IMR-90 (cell line): ENCODE measurements around the gene ADIG. TPM values are rescaled to one million over a fixed set of nuclear protein-coding genes. Genes with fewer than 3 reads are reported as not detected.

Experiments
- ATAC-seq: fragments of 200-7000 bp; cut with Tn5 transposase; 2 replicates; pipeline ENCODE4 v1.9.1; 2020; ENCODE audit warnings: low read depth, mild to moderate bottlenecking, moderate library complexity
- BruUV-seq: library from RNA; stranded (reverse); fragments of 400-500 nt; replicated peaks from 2 replicates; lab custom pipeline; 2021; lab: Mats Ljungman, UMichigan
- CTCF ChIA-PET: fragments of 300-600 bp; formaldehyde crosslinking; extraction: SDS; loops from one replicate; lab custom pipeline; 2021; ENCODE audit warnings: antibody characterized with exemption; lab: Yijun Ruan, JAX
- POLR2A ChIA-PET: fragments of 300-600 bp; sonication (Branson Sonifier 250); formaldehyde crosslinking; loops from one replicate; lab custom pipeline; 2022; ENCODE audit warnings: antibody characterized with exemption; ENCODE audit not compliant: unreplicated experiment; lab: Charles Lee
- DNase-seq: peaks from one replicate; pipeline ENCODE4 v3.0.0; 2013
- H2AFZ ChIP-seq: replicated peaks from 2 replicates; pipeline ENCODE3; 2013; ENCODE audit warnings: low read length, mild to moderate bottlenecking; ENCODE audit not compliant: poor library complexity
- H2AK5ac ChIP-seq: 2 replicates; pipeline ENCODE4 v1.6.1; 2013; ENCODE audit warnings: low read depth, low read length, inconsistent platforms
- H2AK9ac ChIP-seq: replicated peaks from 2 replicates; pipeline ENCODE3; 2013; ENCODE audit warnings: mild to moderate bottlenecking, low read depth, low read length, moderate library complexity; ENCODE audit not compliant: poor library complexity
- H2BK120ac ChIP-seq: 2 replicates; pipeline ENCODE4 v1.6.1; 2013; ENCODE audit warnings: low read depth, low read length, inconsistent platforms
- H2BK15ac ChIP-seq: 3 replicates; pipeline ENCODE4 v1.6.1; 2013; ENCODE audit warnings: low read depth, low read length, inconsistent platforms
- H2BK20ac ChIP-seq: 2 replicates; pipeline ENCODE4 v1.6.1; 2013; ENCODE audit warnings: low read depth, mild to moderate bottlenecking, inconsistent platforms, low read length, moderate library complexity
- H2BK5ac ChIP-seq: 2 replicates; pipeline ENCODE4 v1.6.1; 2013; ENCODE audit warnings: mild to moderate bottlenecking, low read depth, low read length, inconsistent platforms; ENCODE audit not compliant: poor library complexity, severe bottlenecking
- H3K14ac ChIP-seq: replicated peaks from 2 replicates; pipeline ENCODE4 v1.6.1; 2013; ENCODE audit warnings: low read depth, low read length, inconsistent platforms
- H3K18ac ChIP-seq: 2 replicates; pipeline ENCODE4 v1.6.1; 2013; ENCODE audit warnings: low read depth, low read length, control low read depth
- H3K23ac ChIP-seq: 2 replicates; pipeline ENCODE4 v1.6.1; 2013; ENCODE audit warnings: low read depth, low read length, inconsistent platforms
- H3K27ac ChIP-seq: 2 replicates; pipeline ENCODE4 v1.5.1; 2013; ENCODE audit warnings: mild to moderate bottlenecking, control low read depth, low read length; ENCODE audit not compliant: insufficient read depth
- H3K27me3 ChIP-seq: 2 replicates; pipeline ENCODE4 v1.6.1; 2013; ENCODE audit warnings: low read length; ENCODE audit not compliant: control insufficient read depth, insufficient read depth
- H3K36me3 ChIP-seq: 2 replicates; pipeline ENCODE4 v1.6.1; 2013; ENCODE audit warnings: low read length, mixed read lengths; ENCODE audit not compliant: control insufficient read depth, insufficient read depth
- H3K4ac ChIP-seq: 2 replicates; pipeline ENCODE4 v1.6.1; 2013; ENCODE audit warnings: low read depth, low read length, inconsistent platforms
- H3K4me1 ChIP-seq: 2 replicates; pipeline ENCODE4 v1.6.1; 2013; ENCODE audit warnings: low read length, mixed read lengths; ENCODE audit not compliant: control insufficient read depth, insufficient read depth
- H3K4me2 ChIP-seq: 2 replicates; pipeline ENCODE4 v1.6.1; 2013; ENCODE audit warnings: low read depth, mild to moderate bottlenecking, control low read depth, low read length, moderate library complexity
- H3K4me3 ChIP-seq: 2 replicates; pipeline ENCODE4 v1.5.1; 2013; ENCODE audit warnings: low read depth, mild to moderate bottlenecking, control low read depth, low read length, moderate library complexity; ENCODE audit not compliant: insufficient read depth
- H3K56ac ChIP-seq: 2 replicates; pipeline ENCODE4 v1.6.1; 2013; ENCODE audit warnings: low read length, inconsistent platforms; ENCODE audit not compliant: insufficient read depth; ENCODE audit errors: extremely low read depth
- H3K79me1 ChIP-seq, 2 experiments: 2 replicates each; pipeline ENCODE4 v1.6.1; 2013; ENCODE audit warnings: low read length in 2 of 2, inconsistent platforms in 1 of 2, low read depth in 1 of 2
- H3K9ac ChIP-seq: 2 replicates; pipeline ENCODE4 v1.6.1; 2013; ENCODE audit warnings: low read depth, low read length, control low read depth
- H3K9me1 ChIP-seq: 2 replicates; pipeline ENCODE4 v1.6.1; 2013; ENCODE audit warnings: low read length, inconsistent platforms; ENCODE audit not compliant: insufficient read depth
- H3K9me3 ChIP-seq: 2 replicates; pipeline ENCODE4 v1.6.1; 2013; ENCODE audit warnings: low read length; ENCODE audit not compliant: control insufficient read depth, insufficient read depth
- H4K20me1 ChIP-seq: 2 replicates; pipeline ENCODE4 v1.6.1; 2013; ENCODE audit warnings: low read length, inconsistent platforms; ENCODE audit not compliant: insufficient read depth
- H4K5ac ChIP-seq: 2 replicates; pipeline ENCODE4 v1.6.1; 2013; ENCODE audit warnings: mild to moderate bottlenecking, low read depth, low read length, control low read depth
- H4K8ac ChIP-seq, 2 experiments: 2 replicates each; pipeline ENCODE4 v1.6.1; 2013; ENCODE audit warnings: low read depth in 2 of 2, low read length in 2 of 2, control low read depth in 1 of 2, inconsistent platforms in 1 of 2
- H4K91ac ChIP-seq: 2 replicates; pipeline ENCODE4 v1.6.1; 2013; ENCODE audit warnings: low read depth, low read length, inconsistent platforms; ENCODE audit not compliant: insufficient read depth
- BHLHE40 ChIP-seq: fragments of 150-350 bp; IDR thresholded peaks from 2 replicates; pipeline ENCODE4 v1.6.1; 2016; ENCODE audit warnings: mild to moderate bottlenecking, low read depth, low read length
- CEBPB ChIP-seq: IDR thresholded peaks from 2 replicates; pipeline ENCODE4 v1.6.1; 2012; ENCODE audit warnings: low read depth, low read length, improper control_type of control experiment
- CHD1 ChIP-seq: IDR thresholded peaks from 2 replicates; pipeline ENCODE4 v1.6.1; 2012; ENCODE audit warnings: low read depth, low read length, improper control_type of control experiment
- ELK1 ChIP-seq: fragments of 150-350 bp; IDR thresholded peaks from 2 replicates; pipeline ENCODE4 v1.6.1; 2016; ENCODE audit warnings: low read depth, mild to moderate bottlenecking, low read length, moderate library complexity, borderline replicate concordance
- FOS ChIP-seq: fragments of 150-350 bp; IDR thresholded peaks from 2 replicates; pipeline ENCODE4 v1.6.1; 2016; ENCODE audit warnings: low read depth, low read length
- MXI1 ChIP-seq: IDR thresholded peaks from 2 replicates; pipeline ENCODE4 v1.6.1; 2012; ENCODE audit warnings: low read depth, mild to moderate bottlenecking, low read length, moderate library complexity, borderline replicate concordance
- NFE2L2 ChIP-seq: fragments of 150-350 bp; IDR thresholded peaks from 2 replicates; pipeline ENCODE4 v1.6.1; 2016; ENCODE audit warnings: low read depth, mild to moderate bottlenecking, low read length
- POLR2A ChIP-seq: IDR thresholded peaks from 2 replicates; pipeline ENCODE4 v1.6.1; 2012; ENCODE audit warnings: mild to moderate bottlenecking, low read depth, low read length
- RAD21 ChIP-seq: IDR thresholded peaks from 2 replicates; pipeline ENCODE4 v1.6.1; 2012; ENCODE audit warnings: low read length, improper control_type of control experiment
- RCOR1 ChIP-seq: IDR thresholded peaks from 2 replicates; pipeline ENCODE4 v1.6.1; 2012; ENCODE audit warnings: mild to moderate bottlenecking, low read length, improper control_type of control experiment; ENCODE audit not compliant: insufficient replicate concordance
- RFX5 ChIP-seq: IDR thresholded peaks from 2 replicates; pipeline ENCODE4 v1.8.0; 2012; ENCODE audit warnings: low read depth, mild to moderate bottlenecking, low read length, moderate library complexity
- SMC3 ChIP-seq: fragments of 150-350 bp; IDR thresholded peaks from 2 replicates; pipeline ENCODE4 v1.6.1; 2016; ENCODE audit warnings: low read depth, mild to moderate bottlenecking, antibody characterized with exemption, low read length, moderate library complexity
- USF2 ChIP-seq: fragments of 150-350 bp; IDR thresholded peaks from 2 replicates; pipeline ENCODE4 v1.6.1; 2017; ENCODE audit warnings: mild to moderate bottlenecking, antibody characterized with exemption, low read length, low read depth
- WGBS, 2 experiments: methylation state at CpG; one replicate each; pipeline versions ENCODE4 v1.1.5 to v1.1.7; 2013; ENCODE audit warnings: missing lambda C conversion rate in 2 of 2; ENCODE audit not compliant: insufficient read length in 1 of 2; ENCODE audit errors: extremely low coverage in 2 of 2; 5-methylcytosine and 5-hydroxymethylcytosine counted together
- dilution Hi-C: fragments of 300-500 bp; cut with HindIII; formaldehyde crosslinking; loops from one replicate; pipeline ENCODE4 v1.14.3; 2018; ENCODE audit warnings: low sequenced_read_pairs; ENCODE audit not compliant: unreplicated experiment
- in situ Hi-C: fragments of 300-500 bp; cut with MboI; formaldehyde crosslinking; loops from 3 replicates; pipeline ENCODE4 v1.14.3; 2019; ENCODE audit warnings: low sequenced_read_pairs, inconsistent platforms, mixed read lengths
- intact Hi-C: fragments of 100-400 bp; cut with micrococcal nuclease; formaldehyde crosslinking; loops from 2 replicates; pipeline ENCODE4 v1.10.0; 2022
- polyA plus RNA-seq, 3 experiments: library from polyadenylated mRNA; depleted of rRNA; stranded (reverse); fragments of >200 nt; gene quantifications; 2 replicates each; pipeline ENCODE4 v1.2.3, GENCODE V29; 2012; ENCODE audit warnings: low replicate concordance in 1 of 3
- total RNA-seq: library from RNA; depleted of rRNA; stranded (reverse); fragments of >200 nt; gene quantifications from 2 replicates; pipeline ENCODE4 v1.2.3, GENCODE V29; 2012

ADIG gene
- total and polyA plus RNA-seq, 2 of the 4 experiments (the other 2 are of a cell fraction) = not detected

- H4K20me1 ChIP-seq = no peaks in the 10 kb centered on the region; the same call in 1 of the 2 replicates
- WGBS, 2 experiments = 40% methylated on average over 1 of the region's 4 CpGs; no CpG with 5 or more reads in 1 of the 2 experiments
- no peak overlapping the region for H2BK20ac ChIP-seq
- DNase-seq (no peak), ATAC-seq (no peak)
- no peak overlapping the region for H2AK9ac ChIP-seq
- no peak overlapping the region for H2AFZ ChIP-seq
- POLR2A ChIA-PET = no interaction called here
- no peak overlapping the region for H3K14ac ChIP-seq
- no peak overlapping the region for H3K56ac ChIP-seq
- H2BK120ac ChIP-seq = no peak overlapping the region
- H3K18ac ChIP-seq = no peak overlapping the region
- no peak overlapping the region for H4K5ac ChIP-seq
- H3K27me3 ChIP-seq = peaks cover 22% of the 10 kb centered on the region
- no TSS peak for BruUV-seq
- H3K9me1 ChIP-seq = no peaks in the 10 kb centered on the region
- H3K4me1 ChIP-seq = no peaks in the 10 kb centered on the region
- H4K91ac ChIP-seq = no peak overlapping the region
- no peak for TF ChIP-seq FOS
- TF ChIP-seq ELK1 = no peak
- TF ChIP-seq RCOR1 = no peak
- TF ChIP-seq SMC3 = no peak
- no peak for TF ChIP-seq MXI1
- TF ChIP-seq USF2 = no peak
- TF ChIP-seq RAD21 = no peak
- TF ChIP-seq NFE2L2 = no peak
- TF ChIP-seq POLR2A = no peak
- TF ChIP-seq RFX5 = no peak
- TF ChIP-seq CHD1 = no peak
- no peak for TF ChIP-seq BHLHE40
- TF ChIP-seq CEBPB = no peak
- in situ Hi-C loops = no loop called here
- no peaks in the 10 kb centered on the region for H3K9me3 ChIP-seq
- H3K4ac ChIP-seq = no peak overlapping the region
- dilution Hi-C loops = no loop called here
- no peak overlapping the region for H3K4me3 ChIP-seq
- CTCF ChIA-PET = no interaction called here
- no peak overlapping the region for H2AK5ac ChIP-seq
- no peaks in the 10 kb centered on the region for H3K79me1 ChIP-seq
- no peak overlapping the region for H4K8ac ChIP-seq
- H2BK15ac ChIP-seq = no peak overlapping the region
- no peak overlapping the region for H2BK5ac ChIP-seq
- intact Hi-C loops = no loop called here
- peaks cover under 1% of the 10 kb centered on the region for H3K36me3 ChIP-seq
- H3K4me2 ChIP-seq = no peak overlapping the region
- H3K23ac ChIP-seq = no peak overlapping the region
- H3K27ac ChIP-seq = no peak overlapping the region
- H3K9ac ChIP-seq = no peak overlapping the region
Measured at GRCh38 chr20:38581830-38582358, 897 bp downstream of the ADIG start.
